Uterus (tissue), 2 donors: ENCODE data around the gene RIPOR3.

ENCODE experiments used
- POLR2A ChIP-seq, 2 donors: fragments of 450-650 bp; IDR thresholded peaks; one replicate each; pipeline ENCODE4 v1.6.1; 2016; ENCODE audit warnings: antibody characterized with exemption in 2 of 2, mild to moderate bottlenecking in 1 of 2, moderate library complexity in 1 of 2
- TF ChIP-seq, protein P1 (sequence below), 4 experiments: fragments of 200-600 bp in 2 of 4; fragments of 450-650 bp in 2 of 4; sonication (generic) in 2 of 4; IDR thresholded peaks; one replicate each; pipeline ENCODE4 v1.5.1; 2016 to 2019; ENCODE audit warnings: antibody characterized with exemption in 4 of 4, mild to moderate bottlenecking in 2 of 4, moderate library complexity in 1 of 4

DNA sequence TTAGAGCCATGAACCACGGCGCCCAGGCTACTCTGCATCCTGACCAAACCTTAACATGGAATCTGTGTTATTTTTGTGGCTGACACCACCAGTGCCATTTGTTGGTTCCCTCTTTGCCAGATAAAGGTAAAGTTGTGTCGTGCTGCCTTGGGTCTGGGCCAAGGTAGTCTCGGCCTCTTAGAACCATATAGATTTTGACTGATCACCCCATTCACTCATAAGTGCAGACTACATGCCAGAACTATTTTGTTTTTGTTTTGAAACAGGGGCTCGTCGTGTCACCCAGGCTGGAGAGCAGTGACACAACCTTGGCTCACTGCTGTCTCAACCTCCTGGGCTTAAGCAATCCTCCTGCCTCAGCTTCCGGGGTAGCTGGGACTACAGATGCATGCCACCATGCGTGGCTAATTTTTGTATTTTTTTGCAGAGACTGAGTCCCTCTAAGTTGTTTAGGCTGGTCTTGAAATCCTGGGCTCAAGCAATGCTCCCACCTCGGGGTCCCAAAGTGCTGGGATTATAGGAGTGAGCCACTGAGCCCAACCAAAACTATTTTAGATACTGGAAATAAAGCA is 19.2 kb upstream of the RIPOR3 start:
- TF ChIP-seq, protein P1, sequence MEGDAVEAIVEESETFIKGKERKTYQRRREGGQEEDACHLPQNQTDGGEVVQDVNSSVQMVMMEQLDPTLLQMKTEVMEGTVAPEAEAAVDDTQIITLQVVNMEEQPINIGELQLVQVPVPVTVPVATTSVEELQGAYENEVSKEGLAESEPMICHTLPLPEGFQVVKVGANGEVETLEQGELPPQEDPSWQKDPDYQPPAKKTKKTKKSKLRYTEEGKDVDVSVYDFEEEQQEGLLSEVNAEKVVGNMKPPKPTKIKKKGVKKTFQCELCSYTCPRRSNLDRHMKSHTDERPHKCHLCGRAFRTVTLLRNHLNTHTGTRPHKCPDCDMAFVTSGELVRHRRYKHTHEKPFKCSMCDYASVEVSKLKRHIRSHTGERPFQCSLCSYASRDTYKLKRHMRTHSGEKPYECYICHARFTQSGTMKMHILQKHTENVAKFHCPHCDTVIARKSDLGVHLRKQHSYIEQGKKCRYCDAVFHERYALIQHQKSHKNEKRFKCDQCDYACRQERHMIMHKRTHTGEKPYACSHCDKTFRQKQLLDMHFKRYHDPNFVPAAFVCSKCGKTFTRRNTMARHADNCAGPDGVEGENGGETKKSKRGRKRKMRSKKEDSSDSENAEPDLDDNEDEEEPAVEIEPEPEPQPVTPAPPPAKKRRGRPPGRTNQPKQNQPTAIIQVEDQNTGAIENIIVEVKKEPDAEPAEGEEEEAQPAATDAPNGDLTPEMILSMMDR (IDR thresholded peaks at IDR 0.05), result no peak
- no peak for TF ChIP-seq POLR2A (IDR thresholded peaks at IDR 0.05)
